Measurements from ENCODE around the gene FAF2.
"Not testable (repeated sequence)": the region's sequence is repeated elsewhere in the genome, so short reads cannot be mapped to it uniquely, and the experiment has no call there.

Gene FAF2

DNA sequence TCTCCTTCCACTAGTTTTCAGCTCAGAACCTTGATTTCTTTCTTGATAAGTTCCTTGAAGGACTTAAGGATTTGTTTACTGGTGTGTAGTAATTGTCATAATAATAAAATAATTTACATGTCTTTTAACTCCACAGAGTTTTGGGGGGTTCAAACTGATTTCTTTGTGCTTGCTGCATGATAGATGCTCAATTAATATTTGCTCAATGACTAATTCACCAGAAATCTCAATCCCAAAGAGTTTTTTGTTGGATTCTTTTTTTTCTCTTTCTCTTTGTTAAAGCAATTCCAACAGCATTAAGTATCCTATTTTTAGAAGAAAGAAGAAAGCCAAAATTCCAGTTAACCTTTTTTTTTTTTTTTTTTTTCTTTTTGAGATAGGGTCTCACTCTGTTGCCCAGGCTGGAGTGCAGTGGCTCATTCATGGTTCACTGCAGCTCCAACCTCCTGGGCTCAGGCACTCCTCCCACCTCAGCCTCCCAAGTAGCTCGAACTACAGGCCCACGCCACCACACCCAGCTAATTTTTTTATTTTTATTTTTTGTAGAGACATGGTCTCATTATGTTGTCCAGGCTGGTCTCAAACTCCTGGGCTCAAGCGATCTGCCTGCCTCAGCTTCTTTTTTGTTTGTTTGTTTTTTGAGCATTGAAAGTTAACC is 10.8 kb downstream of the FAF2 start:
- no peak for DNase-seq (ENCODE audit: low read depth)

DNA sequence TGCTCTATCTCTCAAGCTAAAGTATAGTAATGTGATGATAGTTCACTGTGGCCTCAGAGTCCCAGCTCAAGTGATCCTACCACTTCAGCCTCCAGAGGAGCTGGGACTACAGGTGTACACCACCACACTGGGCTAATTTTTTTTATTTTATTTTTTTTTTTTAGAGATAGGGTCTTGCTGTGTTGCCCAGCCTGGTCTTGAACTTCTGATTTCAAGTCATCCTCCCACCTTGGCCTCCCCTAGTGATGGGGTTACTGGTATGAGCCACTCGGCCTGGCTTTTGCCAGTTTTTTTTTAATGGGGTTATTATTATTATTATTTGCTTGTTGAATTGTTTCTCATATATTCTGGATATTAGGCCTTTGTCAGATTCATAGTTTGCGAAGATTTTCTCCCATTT is 13.2 kb downstream of the FAF2 start:
- no peak for DNase-seq (ENCODE audit: low read depth)

DNA sequence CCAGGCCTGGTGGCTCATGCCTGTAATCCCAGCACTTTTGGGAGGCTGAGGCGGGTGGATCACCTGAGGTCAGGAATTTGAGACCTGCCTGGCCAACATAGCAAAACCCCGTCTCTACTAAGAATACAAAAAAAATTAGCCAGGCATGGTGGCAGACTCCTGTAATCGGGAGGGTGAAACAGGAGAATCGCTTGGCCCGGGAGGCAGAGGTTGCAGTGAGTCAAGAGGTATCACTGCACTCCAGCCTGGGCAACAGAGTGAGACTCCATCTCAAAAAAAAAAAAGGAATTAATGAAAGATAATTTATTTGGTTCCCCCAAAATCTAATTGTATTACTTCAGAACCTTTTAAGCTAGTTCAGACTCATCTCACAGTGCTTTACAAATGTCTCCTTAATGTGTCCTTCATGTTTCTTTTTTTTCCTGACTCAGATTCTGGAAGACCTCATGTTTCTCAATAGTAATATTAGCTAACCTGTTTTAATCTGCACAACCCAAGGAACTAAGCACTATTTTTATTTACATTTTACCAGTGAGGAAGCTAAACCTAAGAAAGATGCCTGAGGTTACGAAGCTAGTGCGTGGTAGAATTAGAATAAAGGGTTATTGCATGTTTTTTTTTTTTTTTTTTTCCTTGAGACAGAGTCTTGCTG is 15.1 kb downstream of the FAF2 start:
- DNase-seq (ENCODE audit: low read depth), result no peak

DNA sequence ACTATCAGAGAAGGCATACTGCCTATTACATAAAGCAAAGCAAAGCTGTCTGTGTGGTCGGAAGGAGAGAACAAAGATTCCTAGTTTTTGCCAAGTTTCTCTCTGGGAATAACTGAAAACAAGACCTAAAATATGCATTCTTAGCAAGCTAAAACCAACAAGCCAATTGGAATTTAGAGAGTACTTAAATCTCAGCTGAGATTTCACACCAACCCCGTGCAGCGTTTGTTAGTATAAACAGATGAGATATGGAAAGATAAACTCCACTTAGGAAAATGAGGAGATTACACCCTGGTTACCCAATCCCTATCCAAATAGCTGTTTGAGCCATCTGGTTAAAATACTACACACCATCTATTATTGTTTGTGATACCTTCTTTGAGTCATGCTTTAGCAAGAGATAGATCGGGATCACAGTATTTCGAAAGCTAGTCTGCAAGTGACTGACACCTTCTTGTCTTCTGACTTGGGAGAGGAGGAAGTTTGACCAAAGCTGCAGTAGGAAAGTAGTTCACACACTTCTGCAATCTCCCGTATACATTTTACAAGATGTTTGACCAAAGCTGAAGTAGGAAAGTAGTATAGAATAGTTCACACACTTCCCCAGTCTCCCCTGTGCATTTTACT is 18.2 kb downstream of the FAF2 start:
- no peak for DNase-seq (ENCODE audit: low read depth)

DNA sequence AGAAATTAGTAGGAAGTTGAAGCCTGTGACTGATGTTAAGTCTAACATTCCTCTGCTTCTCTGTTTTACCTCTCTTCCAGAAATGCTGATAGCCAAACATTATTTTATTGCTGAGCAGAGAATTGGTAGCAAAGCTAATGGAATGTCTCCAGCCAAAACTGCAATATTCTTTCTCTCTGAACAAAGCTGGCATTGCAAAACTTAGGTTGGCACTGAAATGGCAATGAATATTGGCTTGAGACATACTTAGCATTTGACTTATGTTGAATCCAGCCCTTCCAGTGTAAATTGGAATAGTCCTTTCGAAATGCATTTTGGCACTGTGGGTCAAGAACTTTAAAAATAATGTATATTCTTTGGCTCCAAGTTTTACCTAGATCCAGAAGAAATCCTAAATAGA is 21.1 kb downstream of the FAF2 start:
- no peak for DNase-seq (ENCODE audit: low read depth)

DNA sequence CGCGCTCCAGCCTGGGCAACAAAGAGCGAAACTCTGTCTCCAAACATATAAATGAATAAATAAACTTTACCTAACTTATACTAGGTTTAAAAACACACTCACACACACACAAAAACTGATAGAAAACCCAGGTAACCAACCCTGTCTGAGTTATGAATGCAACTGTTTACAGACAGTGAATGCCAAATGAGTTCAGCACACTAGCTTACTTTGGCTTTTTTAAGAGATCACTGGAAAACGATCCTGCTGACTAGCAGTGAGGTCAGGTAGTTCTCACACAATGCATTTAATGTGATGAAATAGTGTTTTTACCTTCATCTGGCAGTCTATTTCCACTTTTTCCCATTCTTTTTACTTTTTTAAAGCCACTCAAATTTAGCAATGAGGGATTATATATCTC is 22.4 kb downstream of the FAF2 start:
- DNase-seq (ENCODE audit: low read depth), result no peak

DNA sequence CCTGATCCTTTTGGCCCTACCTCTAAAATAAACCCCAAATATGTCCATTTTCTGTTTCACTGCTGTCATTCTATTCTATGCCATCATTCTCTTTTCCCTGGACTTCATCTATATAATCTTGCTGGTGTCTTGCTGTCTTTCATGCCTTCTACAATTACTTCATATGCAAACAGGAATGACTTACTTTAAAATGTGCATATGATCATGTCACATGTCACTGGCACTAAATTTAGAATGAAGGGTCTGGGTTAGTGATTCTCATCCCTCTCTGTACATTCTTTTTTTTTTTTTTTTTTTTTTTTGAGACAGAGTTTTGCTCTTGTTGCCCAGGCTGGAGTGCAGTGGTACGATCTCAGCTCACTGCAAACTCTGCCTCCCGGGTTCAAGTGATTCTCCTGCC is 22.9 kb downstream of the FAF2 start:
- no peak for DNase-seq (ENCODE audit: low read depth)

DNA sequence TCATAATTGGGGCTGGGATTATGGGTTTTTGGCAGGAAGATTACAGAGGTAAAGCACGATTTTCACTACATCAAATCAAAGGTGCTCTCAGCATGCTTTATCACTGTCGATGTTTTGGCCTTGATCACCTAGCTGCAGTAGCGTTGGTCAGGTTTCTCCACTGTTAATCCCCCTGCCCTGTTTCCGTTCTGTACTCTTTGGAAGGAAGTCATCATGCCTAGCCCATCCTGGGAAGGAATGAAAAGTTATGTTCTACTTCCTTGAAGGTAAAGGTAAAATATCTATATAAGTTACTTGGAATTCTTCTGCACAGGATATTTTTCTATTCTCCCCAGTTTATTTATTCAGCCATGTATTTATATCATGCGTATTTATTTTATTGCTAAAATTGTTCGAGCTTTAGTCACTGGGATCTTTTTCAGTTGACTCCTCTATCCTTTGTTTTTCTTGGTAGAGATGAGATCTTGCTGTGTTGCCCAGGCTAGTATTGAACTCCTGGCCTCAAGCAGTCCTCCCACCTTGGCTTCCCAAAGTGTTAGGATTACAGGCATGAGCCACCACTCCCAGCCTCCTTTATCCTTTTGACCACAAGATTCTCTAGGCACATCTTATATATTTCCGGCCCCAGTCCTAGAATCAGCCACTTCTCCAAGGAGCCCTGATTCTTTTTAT is 25.3 kb downstream of the FAF2 start:
- no peak for DNase-seq (ENCODE audit: low read depth)

DNA sequence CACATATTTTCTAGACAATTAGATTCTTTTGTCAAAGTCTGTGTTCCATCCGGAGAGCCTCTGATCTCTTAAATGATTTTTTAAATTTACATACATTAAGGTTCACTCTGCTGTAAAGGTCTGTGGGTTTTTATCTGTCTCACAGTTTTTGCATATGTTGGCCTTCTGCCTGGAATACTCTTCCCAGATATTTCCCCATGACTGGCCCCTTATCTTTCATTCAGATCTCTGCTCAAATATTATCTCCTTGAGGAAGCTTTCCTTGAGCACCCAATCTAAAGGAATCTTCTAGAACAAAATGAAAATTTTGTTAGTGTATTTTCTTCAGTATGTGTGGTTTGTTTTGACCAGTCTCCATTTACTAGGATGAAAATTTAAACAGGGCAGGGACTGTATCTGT is 26.3 kb downstream of the FAF2 start:
- DNase-seq (ENCODE audit: low read depth), result no peak

DNA sequence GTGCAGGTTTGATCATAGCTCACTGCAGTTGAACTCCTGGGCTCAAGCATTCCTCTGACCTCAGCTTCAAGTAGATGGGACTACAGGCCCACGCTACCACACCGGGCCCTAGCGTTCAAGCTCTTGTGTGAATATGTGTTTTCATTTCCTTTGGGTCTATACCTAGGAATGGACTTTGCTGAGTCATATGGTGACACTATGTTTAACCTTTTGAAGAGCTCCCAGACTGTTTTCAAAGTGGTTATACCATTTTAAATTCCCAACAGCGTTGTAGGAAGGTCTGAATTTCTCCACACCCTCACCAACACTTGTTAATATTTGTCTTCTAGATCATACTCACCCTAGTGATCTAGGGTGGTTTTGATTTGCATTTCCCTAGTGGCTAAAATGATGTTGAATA is 33.5 kb downstream of the FAF2 start:
- DNase-seq (ENCODE audit: low read depth), result no peak

DNA sequence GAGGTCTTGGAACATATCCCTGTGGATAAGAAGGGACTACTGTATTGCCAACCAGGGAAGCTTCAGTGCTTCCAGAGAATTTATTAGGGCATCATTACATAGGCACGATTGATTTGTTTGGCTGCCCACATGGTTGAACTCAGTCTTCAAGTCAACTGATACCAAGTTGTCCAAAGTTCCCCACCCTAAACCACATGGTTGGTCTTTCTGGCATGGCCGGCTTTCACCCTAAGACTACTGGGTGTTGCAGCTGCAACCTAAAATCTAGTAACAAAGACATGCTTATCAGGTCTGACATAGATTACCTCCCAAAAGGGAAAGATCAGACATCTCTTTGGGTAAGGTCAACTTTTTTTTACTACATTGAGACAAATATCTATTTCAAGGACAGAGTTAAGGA is 37.0 kb downstream of the FAF2 start:
- DNase-seq (ENCODE audit: low read depth), result no peak

DNA sequence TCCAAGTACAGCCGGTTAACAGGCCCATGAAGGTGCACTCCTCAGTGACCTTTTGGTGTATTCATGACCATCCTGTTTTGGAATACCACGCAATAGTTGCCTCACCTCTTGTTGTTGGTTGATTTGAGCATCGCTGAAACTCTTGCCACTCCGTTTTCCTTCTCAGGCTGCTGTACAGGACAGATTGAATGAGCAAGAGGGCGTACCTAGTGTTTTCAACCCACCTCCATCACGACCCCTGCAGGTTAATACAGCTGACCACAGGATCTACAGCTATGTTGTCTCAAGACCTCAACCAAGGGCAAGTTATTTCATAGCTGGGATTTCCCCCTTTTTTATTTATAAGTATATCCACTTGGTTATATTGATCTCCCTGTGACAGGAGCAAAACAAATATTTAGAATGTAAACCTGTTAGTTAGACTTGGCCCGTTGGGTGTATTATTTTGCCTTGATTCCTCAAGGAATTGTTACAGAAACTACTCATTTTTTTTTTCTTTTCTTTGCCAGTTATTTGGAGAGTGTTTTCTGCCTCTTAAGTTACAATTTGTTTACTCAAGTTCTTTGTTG is 38.1 kb downstream of the FAF2 start:
- no peak for DNase-seq (ENCODE audit: low read depth)

DNA sequence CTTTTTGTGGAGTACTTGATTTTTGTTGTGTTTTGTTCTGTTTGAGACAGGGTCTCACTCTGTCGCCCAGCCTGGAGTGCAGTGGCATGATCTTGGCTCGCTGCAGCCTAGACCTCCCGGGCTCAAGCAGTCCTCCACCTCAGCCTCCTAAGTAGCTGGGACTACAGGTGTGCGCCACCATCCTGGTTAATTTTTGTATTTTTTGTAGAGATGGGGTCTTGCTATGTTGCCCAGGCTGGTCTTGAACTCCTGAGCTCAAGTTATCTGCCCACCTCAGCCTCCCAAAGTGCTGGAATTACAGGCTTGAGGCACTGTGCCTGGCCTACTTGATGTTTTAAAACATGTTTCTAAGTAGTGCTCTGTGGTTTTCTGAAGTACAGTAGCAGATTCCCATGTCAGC is 39.0 kb downstream of the FAF2 start:
- not testable (repeated sequence) for DNase-seq (ENCODE audit: low read depth)

DNA sequence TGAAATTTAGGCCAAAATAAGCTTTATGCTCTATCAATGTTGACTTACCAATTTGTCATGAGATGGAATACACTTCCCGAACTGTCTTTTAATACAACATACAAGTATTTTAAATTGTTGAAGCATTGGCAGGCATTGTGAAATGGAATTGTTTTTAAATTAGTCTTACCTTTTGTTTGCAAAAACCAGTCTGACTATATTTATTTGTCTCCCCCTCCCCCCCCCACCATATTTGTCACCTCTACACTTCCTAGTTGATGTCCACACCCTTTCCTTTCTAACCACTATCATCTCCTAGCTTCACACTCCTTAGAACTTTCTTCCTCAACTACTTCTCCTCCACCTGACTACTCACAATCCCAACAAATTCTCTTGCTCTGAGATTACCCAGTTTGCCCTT is 40.9 kb downstream of the FAF2 start:
- DNase-seq (ENCODE audit: low read depth), result no peak

DNA sequence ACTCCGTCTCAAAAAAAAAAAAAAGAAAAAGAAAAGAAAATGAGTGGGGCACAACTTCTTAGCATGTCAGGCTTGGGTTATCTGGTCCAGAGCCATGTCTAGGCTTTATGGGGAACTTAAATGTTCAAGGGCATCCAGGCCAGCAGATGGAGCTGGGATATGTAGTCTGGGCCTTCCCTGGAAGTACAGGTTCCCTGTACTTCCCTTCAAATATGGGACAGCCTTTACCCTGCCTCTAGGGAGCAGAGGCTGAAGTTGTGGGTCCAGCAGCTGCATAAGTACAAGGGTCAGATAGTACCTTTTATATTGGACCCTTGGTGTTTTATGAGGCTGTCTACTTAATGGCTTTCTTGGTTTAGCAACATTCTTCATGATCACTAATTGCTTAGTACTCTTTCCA is 42.1 kb downstream of the FAF2 start:
- DNase-seq (ENCODE audit: low read depth), result no peak

DNA sequence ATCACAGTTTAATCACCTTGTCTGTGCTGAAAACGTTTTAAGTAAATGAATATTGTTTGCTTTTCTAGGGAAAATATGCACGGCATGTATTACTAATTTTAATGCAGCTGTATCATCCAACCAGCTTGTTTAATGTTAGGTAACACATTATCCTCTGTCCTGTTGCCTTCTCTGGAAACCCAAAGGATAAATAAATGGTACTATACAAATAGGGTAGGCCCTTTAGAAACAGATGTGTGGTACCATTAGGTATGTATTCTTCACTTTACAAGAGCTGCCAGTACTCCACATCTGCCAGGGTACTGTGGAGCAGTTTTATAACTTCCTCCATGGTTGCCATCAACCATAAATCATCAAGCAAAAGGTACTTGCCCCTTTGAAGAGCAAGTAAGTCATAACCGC is 42.9 kb downstream of the FAF2 start:
- DNase-seq (ENCODE audit: low read depth), result no peak

DNA sequence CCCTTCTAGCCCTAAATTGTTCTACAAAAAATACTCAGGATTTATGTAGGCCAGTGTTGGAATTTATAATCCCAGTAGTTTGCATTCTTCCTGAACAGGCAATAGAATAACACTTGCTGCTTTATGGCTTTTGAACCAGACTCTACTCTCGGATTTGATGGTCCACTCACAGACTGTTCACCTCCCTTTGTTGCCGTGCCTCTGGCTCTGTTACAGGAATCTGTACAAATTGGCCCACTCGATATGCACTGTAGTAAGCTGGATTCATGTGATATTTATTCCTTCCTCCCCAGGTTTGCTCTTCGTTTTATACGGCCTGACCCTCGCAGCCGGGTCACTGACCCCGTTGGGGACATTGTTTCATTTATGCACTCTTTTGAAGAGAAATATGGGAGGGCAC is 43.7 kb downstream of the FAF2 start:
- no peak for DNase-seq (ENCODE audit: low read depth)

DNA sequence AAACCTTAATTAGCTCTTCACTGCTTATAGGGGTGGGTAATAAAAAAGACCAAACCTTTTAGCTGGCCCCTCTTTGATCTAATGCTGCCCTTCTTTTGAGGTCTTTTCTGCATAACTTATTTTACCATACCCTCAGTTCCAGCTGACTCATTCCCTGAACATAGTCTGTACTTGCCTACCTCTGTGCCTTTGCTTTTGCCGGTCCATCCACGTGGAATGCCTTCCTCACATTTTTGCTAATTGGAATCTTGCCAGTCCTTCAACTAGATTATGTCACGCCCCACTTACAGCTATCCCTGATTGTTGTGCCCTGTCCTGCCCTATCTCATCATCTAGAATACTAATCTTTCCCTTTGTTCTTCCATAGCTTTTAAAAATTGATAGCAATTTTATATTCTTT is 44.2 kb downstream of the FAF2 start:
- DNase-seq (ENCODE audit: low read depth), result no peak

DNA sequence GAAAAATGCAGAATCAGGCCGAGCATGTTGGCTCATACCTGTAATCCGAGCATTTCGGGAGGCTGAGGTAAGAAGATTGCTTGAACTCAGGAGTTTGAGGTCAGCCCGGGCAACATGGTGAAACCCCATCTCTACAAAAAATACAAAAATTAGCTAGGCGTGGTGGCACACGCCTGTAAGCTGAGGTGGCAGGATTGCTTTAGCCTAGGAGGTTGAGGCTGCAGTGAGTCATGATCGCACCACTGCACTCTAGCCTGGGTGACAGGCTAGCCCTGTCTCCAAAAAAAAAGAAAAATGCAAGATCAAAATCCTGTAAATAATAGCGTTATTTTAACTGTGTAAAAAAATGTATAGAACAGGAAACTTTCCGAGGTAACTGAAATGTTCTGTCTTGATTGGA is 49.7 kb downstream of the FAF2 start:
- DNase-seq (ENCODE audit: low read depth), result no peak

DNA sequence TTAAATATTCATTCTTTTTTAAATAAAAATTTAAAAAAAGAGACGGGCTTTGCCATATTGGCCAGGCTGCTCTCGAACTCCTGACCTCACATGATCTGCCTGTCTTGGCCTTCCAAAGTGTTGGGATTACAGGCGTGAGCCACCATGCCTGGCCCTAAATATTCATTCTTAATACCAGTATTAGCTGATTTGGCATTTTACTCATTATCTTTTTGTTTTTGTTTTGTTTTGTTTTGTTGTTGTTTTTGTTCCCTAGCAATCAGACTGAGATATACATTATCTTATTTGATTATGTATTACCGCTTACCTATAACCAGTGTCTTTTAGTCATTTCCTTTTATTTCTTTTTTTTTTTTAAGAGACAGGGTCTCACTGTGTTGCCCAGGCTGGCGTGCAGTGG is 51.1 kb downstream of the FAF2 start:
- no peak for DNase-seq (ENCODE audit: low read depth)

DNA sequence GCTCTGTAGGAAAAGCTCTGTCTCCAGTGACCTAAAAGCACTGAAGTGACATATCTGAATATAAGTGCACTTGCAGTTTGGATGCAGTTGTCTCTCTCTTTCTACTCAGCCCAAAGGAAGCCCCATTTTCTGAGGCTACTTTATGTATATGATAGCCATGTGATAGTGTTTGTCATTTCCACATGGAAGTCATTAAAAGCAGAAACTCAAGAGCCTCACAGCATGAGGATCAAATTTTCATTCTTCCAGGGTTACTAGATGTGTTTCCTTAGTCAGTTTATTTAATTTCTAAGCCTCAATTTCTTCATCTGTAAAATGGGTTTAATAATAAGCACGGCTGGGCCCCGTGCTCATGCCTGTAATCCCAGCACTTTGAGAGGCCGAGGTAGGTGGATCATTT is 52.3 kb downstream of the FAF2 start:
- DNase-seq (ENCODE audit: low read depth), result no peak

DNA sequence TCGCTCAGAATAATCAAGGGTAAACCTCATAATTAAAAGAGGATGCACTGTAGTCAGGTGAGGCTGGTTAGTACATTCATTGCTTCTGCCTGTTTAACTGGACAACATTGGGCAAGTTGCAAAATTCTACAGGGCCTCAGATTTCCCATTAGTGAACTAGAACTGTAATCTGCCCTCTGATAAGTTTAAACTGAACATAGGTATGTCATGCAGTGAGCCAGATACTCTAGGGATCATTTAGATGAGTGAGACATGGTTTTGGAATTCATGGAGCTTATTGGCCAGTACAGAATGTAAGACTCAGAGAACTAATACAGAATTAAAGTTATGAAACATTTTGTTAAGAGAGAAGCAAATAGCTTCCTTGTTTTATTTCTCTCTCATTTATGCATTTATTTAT is 53.1 kb downstream of the FAF2 start:
- DNase-seq (ENCODE audit: low read depth), result no peak

DNA sequence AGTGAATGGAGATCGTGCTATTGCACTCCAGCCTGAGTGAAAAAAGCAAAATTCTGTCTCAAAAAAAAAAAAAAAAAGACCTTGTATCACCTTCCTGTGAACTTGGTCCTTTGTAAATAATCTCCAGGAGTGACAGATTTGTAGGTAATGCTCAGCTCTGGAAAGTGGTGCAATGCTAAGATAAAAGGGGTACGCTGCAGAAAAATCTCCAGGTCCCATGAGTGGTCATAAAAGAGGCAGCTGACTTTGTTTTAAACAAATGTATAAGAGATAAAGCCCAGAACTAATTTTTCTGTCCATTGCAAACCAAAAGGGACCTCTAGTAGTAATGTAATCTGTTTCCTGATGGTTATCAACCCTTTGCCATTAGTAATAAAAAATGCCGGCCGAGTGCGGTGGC is 55.3 kb downstream of the FAF2 start:
- DNase-seq (ENCODE audit: low read depth), result no peak

Measured in T-helper 22 cell (primary cell).